PC-3 (cell line): ENCODE results near the gene NOC4L. TPM values are rescaled to one million over a fixed set of nuclear protein-coding genes. Genes with fewer than 3 reads are reported as not detected.

ENCODE experiments used
- ATAC-seq: fragments of 200-7000 bp; cut with Tn5 transposase; 2 replicates; pipeline ENCODE4 v1.9.1; 2020; ENCODE audit warnings: mild to moderate bottlenecking, moderate library complexity
- BruUV-seq: library from RNA; stranded (reverse); fragments of 400-500 nt; replicated peaks from 2 replicates; lab custom pipeline; 2021; lab: Mats Ljungman, UMichigan
- CTCF ChIA-PET: fragments of 300-600 bp; sonication (Branson Sonifier 250); formaldehyde crosslinking; loops from one replicate; lab custom pipeline; 2022; ENCODE audit warnings: antibody characterized with exemption; lab: Charles Lee
- POLR2A ChIA-PET: fragments of 300-600 bp; sonication (Branson Sonifier 250); formaldehyde crosslinking; loops from one replicate; lab custom pipeline; 2022; ENCODE audit warnings: antibody characterized with exemption; ENCODE audit not compliant: unreplicated experiment; lab: Charles Lee
- DNase-seq: peaks from one replicate; pipeline ENCODE4 v3.0.0-alpha.2; 2015
- H2AFZ ChIP-seq: fragments of 300-600 bp; sonication (generic); 2 replicates; pipeline ENCODE4 v1.6.0; 2016; ENCODE audit warnings: antibody characterized with exemption, low read length
- H3F3A ChIP-seq: fragments of 300-600 bp; sonication (generic); one replicate; pipeline ENCODE4 v1.6.0; 2017; ENCODE audit warnings: antibody characterized with exemption, low read length, control low read depth, mild to moderate bottlenecking; ENCODE audit not compliant: unreplicated experiment
- H3K27ac ChIP-seq: fragments of 300-600 bp; sonication (generic); 2 replicates; pipeline ENCODE4 v1.5.1; 2016; ENCODE audit warnings: mild to moderate bottlenecking, low read length
- H3K27me3 ChIP-seq: fragments of 300-600 bp; sonication (generic); 2 replicates; pipeline ENCODE4 v1.6.1; 2016; ENCODE audit warnings: low read length, mixed read lengths
- H3K36me3 ChIP-seq: fragments of 300-600 bp; sonication (generic); 2 replicates; pipeline ENCODE4 v1.6.1; 2016; ENCODE audit warnings: low read depth, mixed run types, low read length, mixed read lengths
- H3K4me1 ChIP-seq: fragments of 300-600 bp; sonication (generic); 2 replicates; pipeline ENCODE4 v1.5.1; 2016; ENCODE audit warnings: low read length; ENCODE audit not compliant: insufficient read depth
- H3K4me2 ChIP-seq: fragments of 300-600 bp; sonication (generic); 2 replicates; pipeline ENCODE4 v1.6.0; 2016; ENCODE audit warnings: low read length
- H3K4me3 ChIP-seq: fragments of 300-600 bp; sonication (generic); 2 replicates; pipeline ENCODE4 v1.5.1; 2016; ENCODE audit warnings: mild to moderate bottlenecking, low read length, mixed read lengths
- H3K79me2 ChIP-seq: fragments of 300-600 bp; sonication (generic); 2 replicates; pipeline ENCODE4 v1.6.1; 2017; ENCODE audit warnings: low read length, mixed read lengths
- H3K9ac ChIP-seq: fragments of 300-600 bp; sonication (generic); 2 replicates; pipeline ENCODE4 v1.6.0; 2016; ENCODE audit warnings: mild to moderate bottlenecking, low read length
- H3K9me2 ChIP-seq: fragments of 300-600 bp; sonication (generic); replicated peaks from 2 replicates; pipeline ENCODE4 v1.6.1; 2016; ENCODE audit warnings: mixed run types, low read length, mixed read lengths
- H3K9me3 ChIP-seq: fragments of 300-600 bp; sonication (generic); 2 replicates; pipeline ENCODE4 v1.6.1; 2016; ENCODE audit warnings: low read length, mixed read lengths
- H4K20me1 ChIP-seq: fragments of 300-600 bp; sonication (generic); 2 replicates; pipeline ENCODE4 v1.6.1; 2016; ENCODE audit warnings: low read length, mixed read lengths
- CTCF ChIP-seq: fragments of 300-600 bp; sonication (generic); conservative IDR thresholded peaks from 2 replicates; pipeline ENCODE4 v1.5.1; 2017; ENCODE audit warnings: antibody characterized with exemption, low read depth, mild to moderate bottlenecking, low read length
- EZH2 ChIP-seq: fragments of 300-600 bp; sonication (generic); IDR thresholded peaks from one replicate; pipeline ENCODE4 v1.6.1; 2017; ENCODE audit warnings: antibody characterized with exemption, mild to moderate bottlenecking, low read length; ENCODE audit not compliant: unreplicated experiment
- EZH2phosphoT487 ChIP-seq: fragments of 300-600 bp; sonication (generic); IDR thresholded peaks from 2 replicates; pipeline ENCODE4 v1.6.1; 2018; ENCODE audit warnings: mild to moderate bottlenecking, antibody characterized with exemption, low read length, borderline replicate concordance
- intact Hi-C: fragments of 100-400 bp; cut with micrococcal nuclease; formaldehyde crosslinking; loops from 2 replicates; pipeline ENCODE4 v1.9.0; 2023
- total RNA-seq: library from RNA; depleted of rRNA; stranded (reverse); fragments of >200 nt; gene quantifications from 2 replicates; pipeline ENCODE4 v1.2.3, GENCODE V29; 2014

The NOC4L gene
- total RNA-seq, 1 experiment from 2014 or later: 44.4 TPM

GRCh38 chr12:132182206-132182710 is 38.0 kb downstream of the NOC4L start:
- Histone ChIP-seq H3K4me2 (no peak overlapping the region), H2AFZ (no peak overlapping the region), H3K4me3 (no peak overlapping the region), H3K79me2 (no peaks in the 10 kb centered on the region), H3K27me3 (peaks cover 26% of the 10 kb centered on the region; the same call in 1 of the 2 replicates), H4K20me1 (no peaks in the 10 kb centered on the region), H3K36me3 (no peaks in the 10 kb centered on the region), H3F3A (no peaks in the 10 kb centered on the region), H3K4me1 (peaks cover 10% of the 10 kb centered on the region; the same call in 1 of the 2 replicates), H3K9me3 (no peaks in the 10 kb centered on the region), H3K9ac (no peak overlapping the region), H3K9me2 (no peaks in the 10 kb centered on the region), H3K27ac (no peak overlapping the region)
- POLR2A ChIA-PET: no interaction called here
- no peak for ATAC-seq
- intact Hi-C loops: no loop called here
- TF ChIP-seq EZH2phosphoT487 (no peak), EZH2 (no peak), CTCF (no peak)
- DNase-seq: no peak
- CTCF ChIA-PET: no interaction called here
- no TSS peak for BruUV-seq

- Histone ChIP-seq H3K36me3 (no peaks in the 10 kb centered on the region), H2AFZ (no peak overlapping the region), H3K4me3 (no peak overlapping the region), H3K9me3 (no peaks in the 10 kb centered on the region), H3K79me2 (no peaks in the 10 kb centered on the region), H3K4me2 (no peak overlapping the region), H3K9ac (no peak overlapping the region), H3K9me2 (no peaks in the 10 kb centered on the region), H3K4me1 (peaks cover 10% of the 10 kb centered on the region; the same call in 1 of the 2 replicates), H3K27me3 (peaks cover 24% of the 10 kb centered on the region; the same call in 1 of the 2 replicates), H3K27ac (no peak overlapping the region), H3F3A (no peaks in the 10 kb centered on the region), H4K20me1 (no peaks in the 10 kb centered on the region)
- intact Hi-C loops: no loop called here
- POLR2A ChIA-PET: interaction anchor here (0.5 kb wide), 1 partner anchor 584 kb away, joined by 6 read pairs; no protein-coding TSS in a partner anchor
- ATAC-seq (no peak), DNase-seq (no peak)
- BruUV-seq: no TSS peak
- TF ChIP-seq CTCF (no peak), EZH2 (no peak), EZH2phosphoT487 (no peak)
- CTCF ChIA-PET: no interaction called here
These were observed 38.6 kb downstream of the NOC4L start for GRCh38 chr12:132182711-132183365.

GRCh38 chr12:132185705-132186104 is 41.4 kb downstream of the NOC4L start:
- intact Hi-C loops: no loop called here
- DNase-seq: no peak
- H3K9me3 ChIP-seq: no peaks in the 10 kb centered on the region
- H2AFZ ChIP-seq: no peak overlapping the region
- peaks cover 24% of the 10 kb centered on the region; the same call in 1 of the 2 replicates for H3K27me3 ChIP-seq
- H3K9ac ChIP-seq: no peak overlapping the region
- ChIA-PET POLR2A (no interaction called here), CTCF (no interaction called here)
- no peaks in the 10 kb centered on the region for H4K20me1 ChIP-seq
- no TSS peak for BruUV-seq
- no peaks in the 10 kb centered on the region for H3F3A ChIP-seq
- peaks cover 14% of the 10 kb centered on the region for H3K4me1 ChIP-seq
- no peaks in the 10 kb centered on the region for H3K36me3 ChIP-seq
- no peaks in the 10 kb centered on the region for H3K9me2 ChIP-seq
- no peak overlapping the region for H3K27ac ChIP-seq
- no peak for ATAC-seq
- no peak for TF ChIP-seq CTCF
- TF ChIP-seq EZH2: no peak
- TF ChIP-seq EZH2phosphoT487: no peak
- no peak overlapping the region for H3K4me3 ChIP-seq
- H3K79me2 ChIP-seq: no peaks in the 10 kb centered on the region
- H3K4me2 ChIP-seq: no peak overlapping the region
